ENCODE data around the gene VSTM2L.

VSTM2L gene

DNA sequence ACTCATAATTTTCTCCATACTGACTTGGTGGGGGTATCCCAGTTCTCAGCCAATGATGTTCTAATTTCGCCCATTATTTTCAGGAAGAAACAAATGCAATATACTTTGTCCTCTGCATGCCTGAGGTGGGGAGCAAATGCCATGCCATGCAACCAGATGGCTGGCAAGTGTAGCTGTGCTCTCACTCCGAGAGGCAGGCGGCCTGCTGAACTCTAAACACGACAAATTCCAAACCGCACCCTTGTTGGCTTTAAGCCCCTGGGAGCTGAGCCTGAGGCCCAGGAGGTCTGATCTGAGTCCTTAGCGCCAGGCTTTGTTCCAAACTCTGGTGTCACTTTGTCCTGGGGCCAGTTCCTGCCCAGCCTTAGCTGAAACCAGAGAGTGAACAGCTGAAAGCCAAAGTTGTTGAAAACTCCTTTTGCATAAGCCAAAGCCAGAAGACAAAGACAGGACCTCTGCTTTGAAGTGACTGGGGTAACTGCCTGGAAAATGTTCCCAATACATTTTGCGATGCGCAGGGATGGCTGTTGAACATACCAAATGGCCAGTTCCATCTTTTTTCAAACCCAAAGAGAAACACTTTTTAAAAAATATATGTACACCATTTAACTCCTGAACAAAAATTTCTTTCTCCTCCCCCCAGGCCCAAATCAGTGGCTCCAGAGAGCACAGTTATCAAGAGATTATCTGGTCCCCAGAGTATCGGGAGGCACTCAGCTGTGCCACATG is 84.1 kb downstream of the VSTM2L start:
- DNase-seq (ENCODE audit: low read depth in 2 of 3, low spot score in 1 of 3) = no peak

- no peak for DNase-seq (ENCODE audit: low read depth in 2 of 3, low spot score in 1 of 3)
These were observed 84.8 kb downstream of the VSTM2L start for GRCh38 chr20:37987602-37988290.

DNA sequence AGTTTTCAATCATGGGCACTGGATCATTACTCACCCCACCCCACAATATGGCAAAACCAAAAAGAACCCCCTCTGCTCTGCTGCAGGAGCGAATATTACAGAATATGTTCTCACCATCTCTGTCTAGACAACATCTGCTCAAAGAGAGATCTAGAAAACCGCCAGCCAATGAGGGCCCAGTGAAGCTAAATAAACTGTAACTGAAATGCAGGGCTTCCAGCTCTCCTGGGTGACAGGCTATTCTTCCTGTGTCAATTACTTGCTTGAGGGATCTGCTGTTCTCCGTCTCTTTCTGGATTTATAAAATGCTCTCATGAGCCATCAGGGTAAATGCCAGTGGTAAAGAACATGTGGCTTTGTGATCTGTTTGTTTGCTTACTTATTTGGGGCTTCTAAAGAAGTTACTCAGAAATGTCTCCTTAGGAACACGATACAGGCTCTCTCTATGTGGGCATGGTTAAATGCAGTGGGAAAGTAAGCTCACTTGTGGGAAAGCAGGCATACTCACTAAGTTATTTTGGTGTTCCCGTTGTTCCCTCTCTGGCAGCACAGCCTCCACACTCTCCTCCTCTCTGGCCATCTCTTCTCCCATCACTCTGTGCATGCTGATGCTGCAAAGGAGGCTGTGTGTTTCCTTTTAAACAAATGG is 85.5 kb downstream of the VSTM2L start:
- no peak for DNase-seq (ENCODE audit: low read depth in 2 of 3, low spot score in 1 of 3)

- no peak for DNase-seq (ENCODE audit: low read depth in 2 of 3, low spot score in 1 of 3)
These were observed 86.8 kb downstream of the VSTM2L start for GRCh38 chr20:37989601-37990295.

GRCh38 chr20:37990571-37991151 is 87.7 kb downstream of the VSTM2L start:
- peak; percentile 30 to 50 (median 50) for DNase-seq (ENCODE audit: low read depth in 2 of 3, low spot score in 1 of 3)

DNA sequence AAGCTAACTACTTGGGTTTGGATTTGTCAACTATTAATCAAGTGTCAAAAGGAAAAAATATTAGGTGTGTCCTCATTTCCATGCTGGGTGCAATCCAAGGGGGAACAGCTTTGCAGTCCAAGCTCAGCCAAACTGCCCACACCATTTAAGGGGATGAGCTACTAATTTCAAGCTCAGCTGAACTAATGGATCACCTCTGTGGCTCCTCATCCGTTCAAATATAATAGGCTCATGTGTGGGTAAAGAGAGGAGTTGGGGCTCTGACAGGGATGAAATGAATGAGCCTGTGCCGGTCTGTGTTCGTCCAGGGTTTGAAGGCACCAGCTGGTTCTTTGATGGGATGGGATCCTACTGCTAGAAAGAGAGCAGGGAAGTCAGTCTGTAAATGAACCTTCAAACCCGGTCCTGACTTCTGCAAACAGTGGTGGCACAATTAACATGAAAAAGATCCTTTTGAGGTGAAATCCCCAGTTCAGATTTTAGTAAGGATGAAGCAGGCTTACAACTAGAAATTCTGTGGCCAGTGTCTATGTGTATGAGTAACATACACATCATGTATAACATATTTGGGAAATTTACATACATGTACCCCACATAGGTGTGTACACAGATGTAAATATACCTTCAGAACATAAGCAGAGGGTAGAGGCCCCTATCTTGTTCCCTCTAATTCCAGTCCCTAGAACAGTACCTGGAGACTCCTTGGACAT is 88.4 kb downstream of the VSTM2L start:
- no peak for DNase-seq (ENCODE audit: low read depth in 2 of 3, low spot score in 1 of 3)

DNA sequence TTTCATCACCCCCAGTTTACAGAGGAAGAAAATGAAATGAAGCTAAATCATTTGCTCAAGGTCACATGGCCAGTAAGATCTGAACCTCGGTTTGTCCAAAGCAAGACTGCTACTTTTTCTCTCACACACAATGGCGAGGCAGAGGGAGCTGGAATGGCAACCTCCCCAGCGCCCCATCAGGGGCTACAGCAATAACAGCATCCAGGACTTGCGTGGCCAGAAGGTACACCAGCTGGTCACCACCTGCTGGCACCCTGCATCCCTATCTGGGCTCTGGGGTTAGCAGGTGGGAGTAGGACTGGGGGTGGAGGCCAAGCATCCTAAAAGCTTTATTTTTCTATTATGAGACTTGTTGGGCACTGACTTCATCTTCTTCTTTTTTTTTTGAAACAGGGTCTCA is 89.0 kb downstream of the VSTM2L start:
- no peak for DNase-seq (ENCODE audit: low read depth in 2 of 3, low spot score in 1 of 3)

DNA sequence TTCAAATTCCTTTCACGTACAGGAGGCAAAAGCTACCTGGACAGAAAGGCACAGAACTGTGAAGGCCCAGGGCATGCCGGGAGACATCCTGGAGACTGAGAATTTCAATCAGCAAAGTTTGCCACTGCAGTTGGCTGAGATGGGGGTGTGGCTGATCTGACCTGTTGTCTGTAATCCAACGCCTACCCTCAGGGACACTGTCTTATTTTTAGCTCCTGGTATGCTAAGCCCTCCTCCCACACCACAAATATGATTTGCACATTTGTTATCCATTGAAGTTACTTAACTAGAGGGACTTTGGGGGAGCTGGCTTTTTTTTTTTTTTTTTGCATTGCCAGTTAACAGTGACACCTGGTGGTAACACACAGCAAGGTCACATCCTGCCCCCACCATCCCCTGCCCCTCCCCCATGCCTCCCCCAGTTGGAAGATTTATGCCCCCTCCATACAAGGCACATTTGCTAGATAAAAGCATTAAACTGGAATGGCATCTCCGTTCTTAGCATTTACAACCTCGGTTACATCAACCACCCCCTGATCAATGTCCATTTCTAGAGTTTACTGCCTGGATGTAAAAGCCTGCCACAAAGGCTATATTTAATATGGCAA is 90.0 kb downstream of the VSTM2L start:
- DNase-seq (ENCODE audit: low read depth in 2 of 3, low spot score in 1 of 3) = no peak

DNA sequence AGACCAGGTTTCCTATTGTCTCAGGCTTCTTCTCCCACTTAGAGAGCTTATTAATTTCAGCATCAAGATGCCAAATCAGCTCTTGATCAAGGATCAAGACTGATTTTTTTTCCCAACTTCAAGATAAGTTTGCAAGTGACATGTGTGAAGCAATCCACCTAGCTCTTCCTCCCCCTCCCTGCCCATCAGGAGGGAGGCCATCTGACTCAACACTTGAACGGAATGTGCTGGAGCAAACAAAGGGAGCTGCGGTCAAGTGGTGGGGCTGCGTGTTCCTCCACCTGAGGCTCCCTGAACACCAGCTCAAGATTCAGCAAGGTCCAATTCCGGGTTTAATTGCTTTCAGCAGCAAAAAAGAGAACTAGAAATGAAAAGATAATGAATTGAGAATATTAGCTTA is 91.6 kb downstream of the VSTM2L start:
- no peak for DNase-seq (ENCODE audit: low read depth in 2 of 3, low spot score in 1 of 3)

All from stimulated activated CD4-positive, alpha-beta T cell treated with anti-CD3 and anti-CD28 coated beads, Interleukin-12 subunit alpha, Interleukin-12 subunit beta, amount 100 ng/mL, for 48 hours (primary cell).